T-cell (primary cell): ENCODE data around the gene LRRC61. TPM values are rescaled to one million over a fixed set of nuclear protein-coding genes. Genes with fewer than 3 reads are reported as not detected.

ENCODE experiments used
- ATAC-seq, 4 experiments: fragments of 200-7000 bp in 3 of 4; fragments of 150-1000 bp in 1 of 4; cut with Tn5 transposase; replicated peaks in 1 of 4; 1 replicate in 3 of 4; 2 replicates in 1 of 4; pipeline ENCODE4 v1.10.0; 2021; ENCODE audit warnings: moderate library complexity in 3 of 4, mild to moderate bottlenecking in 2 of 4, moderate number of reproducible peaks in 1 of 4
- CTCF ChIA-PET, 2 donors: fragments of 300-600 bp; sonication (Branson Sonifier 250); formaldehyde crosslinking; loops; one replicate each; lab custom pipeline; 2022; ENCODE audit warnings: antibody characterized with exemption in 2 of 2; lab: Charles Lee
- POLR2A ChIA-PET, 2 donors: fragments of 300-600 bp; sonication (Branson Sonifier 250); formaldehyde crosslinking; loops; one replicate each; lab custom pipeline; 2022; ENCODE audit warnings: antibody characterized with exemption in 2 of 2; lab: Charles Lee
- DNase-seq, 35 experiments: peaks; one replicate each; pipeline versions ENCODE4 v3.0.0 to v3.0.0-alpha.2; 2013 to 2023
- H3K27ac ChIP-seq: one replicate; pipeline ENCODE4 v1.5.1; 2013; ENCODE audit warnings: low read length
- H3K27me3 ChIP-seq, 2 experiments: replicated peaks in 1 of 2; 1 replicate in 1 of 2; 2 replicates in 1 of 2; pipeline versions ENCODE4 v1.6.1 to v1.7.0; 2013; ENCODE audit warnings: low read length in 1 of 2, mixed read lengths in 1 of 2; ENCODE audit not compliant: control insufficient read depth in 2 of 2, insufficient read depth in 2 of 2; ENCODE audit errors: extremely low read depth in 1 of 2
- H3K36me3 ChIP-seq, 2 donors: 1 replicate in 1 of 2; 2 replicates in 1 of 2; pipeline versions ENCODE4 v1.6.1 to v1.7.0; 2013; ENCODE audit warnings: low read length in 1 of 2; ENCODE audit not compliant: control insufficient read depth in 2 of 2, insufficient read depth in 1 of 2; ENCODE audit errors: extremely low read depth in 1 of 2
- H3K4me1 ChIP-seq, 2 experiments: 1 replicate in 1 of 2; 2 replicates in 1 of 2; pipeline versions ENCODE4 v1.6.1 to v1.7.0; 2013; ENCODE audit warnings: low read length in 2 of 2, mixed read lengths in 1 of 2; ENCODE audit not compliant: insufficient read depth in 2 of 2, control insufficient read depth in 1 of 2; ENCODE audit errors: extremely low read depth in 1 of 2
- H3K4me3 ChIP-seq, 2 donors: 1 replicate in 1 of 2; 2 replicates in 1 of 2; pipeline versions ENCODE4 v1.5.1 to v1.7.0; 2013; ENCODE audit warnings: mild to moderate bottlenecking in 2 of 2, low read length in 1 of 2, moderate library complexity in 1 of 2; ENCODE audit not compliant: control insufficient read depth in 1 of 2; ENCODE audit errors: extremely low read depth in 1 of 2
- H3K9me3 ChIP-seq: 2 replicates; pipeline ENCODE4 v1.7.0; 2013
- H3K27ac Mint-ChIP-seq, 2 donors: one replicate each; pipeline ENCODE4 v1.8.0; 2020 to 2021; ENCODE audit warnings: mild to moderate bottlenecking in 2 of 2, mixed read lengths in 2 of 2
- H3K27me3 Mint-ChIP-seq, 2 donors: one replicate each; pipeline ENCODE4 v1.8.0; 2021 to 2022; ENCODE audit warnings: mixed read lengths in 2 of 2
- H3K36me3 Mint-ChIP-seq: one replicate; pipeline ENCODE4 v1.8.0; 2021; ENCODE audit warnings: mixed read lengths
- H3K4me1 Mint-ChIP-seq, 3 donors: one replicate each; pipeline ENCODE4 v1.8.0; 2020 to 2022; ENCODE audit warnings: mixed read lengths in 3 of 3, mild to moderate bottlenecking in 1 of 3
- H3K4me3 Mint-ChIP-seq, 3 donors: one replicate each; pipeline ENCODE4 v1.8.0; 2020 to 2022; ENCODE audit warnings: mild to moderate bottlenecking in 3 of 3, mixed read lengths in 3 of 3, moderate library complexity in 3 of 3
- H3K9me3 Mint-ChIP-seq, 3 donors: one replicate each; pipeline ENCODE4 v1.8.0; 2020 to 2022; ENCODE audit warnings: mixed read lengths in 3 of 3
- WGBS: methylation state at CpG from one replicate; pipeline ENCODE4 v1.1.5; 2013; ENCODE audit warnings: missing lambda C conversion rate; ENCODE audit not compliant: insufficient coverage; 5-methylcytosine and 5-hydroxymethylcytosine counted together
- total RNA-seq, 35 experiments: library from RNA in 6 of 35; stranded (reverse) in 6 of 35; fragments of 120-200 nt in 1 of 35; gene quantifications; one replicate each; pipeline versions ENCODE4 v1.2.1 to v1.2.4 and lab custom pipeline; 2013 to 2026

The LRRC61 gene
- total RNA-seq, 5 donors from 2014 or later (not counting 1 experiment from before 2014, with no cell fraction given), result 8.8 to 21.4 (median 16.6) TPM

DNA sequence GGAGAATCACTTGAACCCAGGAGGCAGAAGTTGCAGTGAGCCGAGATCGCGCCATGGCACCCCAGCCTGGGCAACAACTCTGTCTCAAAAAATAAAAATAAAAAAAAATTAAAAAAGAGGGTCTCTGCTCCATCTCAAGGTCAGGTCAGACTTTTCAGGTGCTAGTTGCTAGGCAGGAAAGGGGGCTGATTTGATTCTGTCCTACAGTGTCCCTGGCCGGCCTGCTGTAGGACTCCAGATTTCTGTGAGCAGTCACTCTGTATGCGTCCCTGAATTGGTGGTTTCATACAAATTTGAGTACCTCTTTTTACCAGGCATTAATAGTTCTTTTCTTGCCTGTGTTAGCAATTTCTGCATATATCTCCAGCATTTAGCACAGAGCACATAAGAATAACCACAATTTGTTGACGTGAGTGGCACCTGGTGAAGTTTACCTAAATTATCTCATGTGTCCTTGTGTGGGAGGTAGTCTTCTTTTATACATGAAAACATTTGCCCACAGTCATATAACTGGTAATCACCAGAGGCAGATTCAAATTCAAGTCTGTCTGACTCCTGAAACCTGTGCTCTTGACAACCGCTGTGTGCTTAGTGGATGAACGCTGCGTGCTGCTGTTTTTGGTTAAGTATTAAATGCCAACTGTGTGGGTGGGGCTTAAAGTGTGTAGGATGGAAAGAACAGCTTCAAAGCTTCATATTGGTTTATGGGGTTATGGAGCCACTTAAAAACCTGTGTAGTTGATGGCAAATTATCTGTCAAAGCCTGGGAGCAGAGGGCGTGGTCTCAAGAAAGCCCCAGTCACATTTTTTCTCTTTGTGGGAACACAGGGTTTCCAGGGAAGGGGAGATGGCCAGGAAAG is 52.7 kb downstream of the LRRC61 start:
- CTCF ChIA-PET, result no interaction called here
- Histone ChIP-seq H3K27me3 (no peaks in the 10 kb centered on the region), H3K36me3 (peaks cover 0 to 3% of the 10 kb centered on the region in 2 donors), H3K9me3 (no peaks in the 10 kb centered on the region), H3K4me3 (no peak overlapping the region), H3K4me1 (peaks cover 9 to 43% of the 10 kb centered on the region in 2 experiments), H3K27ac (no peak overlapping the region)
- peak overlapping the region; percentile 73 to 91 for H3K27ac Mint-ChIP-seq
- H3K9me3 Mint-ChIP-seq, result no peaks in the 10 kb centered on the region
- DNase-seq, result peak in 10 of 35 experiments; percentile 10 to 55 (median 29)
- peaks cover 7% of the 10 kb centered on the region for H3K36me3 Mint-ChIP-seq
- ATAC-seq, result peak in 1 of 4 experiments; percentile 19
- no peaks in the 10 kb centered on the region for H3K27me3 Mint-ChIP-seq
- 18% methylated on average over 3 of the region's 10 CpGs for WGBS
- POLR2A ChIA-PET, result no interaction called here
- peak overlapping the region in 1 of 3 donors; percentile 56 for H3K4me3 Mint-ChIP-seq
- H3K4me1 Mint-ChIP-seq, result peaks cover 57 to 62% (median 60%) of the 10 kb centered on the region in 3 donors

DNA sequence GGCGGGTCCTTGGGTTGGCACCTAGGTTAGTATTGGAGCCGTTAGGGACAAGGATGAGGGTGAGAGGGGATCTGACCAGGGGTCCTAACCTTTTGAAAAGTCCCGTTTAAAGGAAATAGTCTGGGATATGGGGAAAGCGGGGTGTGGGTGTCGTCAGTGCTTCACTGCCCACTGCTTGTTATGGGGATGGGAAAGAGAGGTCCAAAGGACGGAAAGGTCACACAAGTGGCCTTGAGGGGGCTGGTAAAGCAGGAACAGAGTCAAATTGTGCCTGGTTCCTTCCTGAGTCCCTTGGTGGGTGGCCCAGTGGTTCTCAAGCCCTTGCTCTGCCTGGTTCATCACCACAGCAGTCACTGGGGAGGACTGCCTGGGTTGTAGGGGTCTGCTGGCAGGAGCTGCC is 53.4 kb downstream of the LRRC61 start:
- POLR2A ChIA-PET, result no interaction called here
- ATAC-seq (no peak), DNase-seq (no peak)
- Histone ChIP-seq H3K27me3 (no peaks in the 10 kb centered on the region), H3K27ac (no peak overlapping the region), H3K9me3 (no peaks in the 10 kb centered on the region), H3K4me3 (no peak overlapping the region), H3K36me3 (peaks cover 0 to 3% of the 10 kb centered on the region in 2 donors), H3K4me1 (peaks cover 9 to 38% of the 10 kb centered on the region in 2 experiments)
- CTCF ChIA-PET, result interaction anchor here in 1 of 2 donors (1.0 kb wide), 1 partner anchor 28 kb away, joined by 3 read pairs; no protein-coding TSS in a partner anchor
- peak overlapping the region; percentile 73 to 91 for H3K27ac Mint-ChIP-seq
- H3K9me3 Mint-ChIP-seq, result no peaks in the 10 kb centered on the region
- peaks cover 56 to 62% (median 61%) of the 10 kb centered on the region in 3 donors for H3K4me1 Mint-ChIP-seq
- peaks cover 6% of the 10 kb centered on the region for H3K36me3 Mint-ChIP-seq
- 78% methylated on average over 6 of the region's 6 CpGs for WGBS
- H3K4me3 Mint-ChIP-seq, result peak overlapping the region in 1 of 3 donors; percentile 56
- no peaks in the 10 kb centered on the region for H3K27me3 Mint-ChIP-seq

DNA sequence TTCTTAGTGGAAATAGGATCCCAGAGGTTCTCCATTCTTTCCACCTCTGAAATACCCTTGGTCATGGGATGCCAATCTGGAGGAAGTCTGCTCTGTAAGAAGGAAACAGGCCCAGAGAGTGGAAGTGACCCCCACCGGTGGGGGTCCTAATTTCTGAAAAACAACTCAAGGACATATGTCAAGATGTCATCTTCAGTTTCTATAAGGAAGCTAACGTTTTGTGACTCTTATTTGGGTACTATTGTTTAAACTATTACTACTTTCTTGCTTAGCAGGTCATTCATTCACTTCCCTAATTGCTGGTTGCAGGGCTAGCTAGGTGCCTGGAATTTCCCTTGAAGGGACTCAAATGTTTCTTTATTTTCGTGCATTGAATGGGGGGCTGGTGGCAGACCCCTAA is 54.0 kb downstream of the LRRC61 start:
- Histone ChIP-seq H3K4me3 (no peak overlapping the region), H3K27ac (no peak overlapping the region), H3K27me3 (no peaks in the 10 kb centered on the region), H3K9me3 (no peaks in the 10 kb centered on the region), H3K36me3 (peaks cover 0 to 3% of the 10 kb centered on the region in 2 donors), H3K4me1 (peaks cover 9 to 38% of the 10 kb centered on the region in 2 experiments)
- peaks cover 56 to 62% (median 62%) of the 10 kb centered on the region in 3 donors for H3K4me1 Mint-ChIP-seq
- ChIA-PET POLR2A (interaction anchor here in 1 of 2 donors (0.6 kb wide), 1 partner anchor 43 kb away, joined by 4 read pairs; no protein-coding TSS in a partner anchor), CTCF (interaction anchor here in 1 of 2 donors (0.7 to 1.8 kb wide), 4 partner anchors 11 to 27 kb away, joined by 3 to 12 read pairs (median 4); no protein-coding TSS in a partner anchor)
- peaks cover 6% of the 10 kb centered on the region for H3K36me3 Mint-ChIP-seq
- DNase-seq (no peak), ATAC-seq (no peak)
- no CpG with 5 or more reads among the region's 3 CpGs for WGBS
- no peaks in the 10 kb centered on the region for H3K27me3 Mint-ChIP-seq
- peak overlapping the region in 2 of 3 donors; percentile 80 to 84 for H3K4me3 Mint-ChIP-seq
- peak overlapping the region; percentile 83 to 86 for H3K27ac Mint-ChIP-seq
- H3K9me3 Mint-ChIP-seq, result no peaks in the 10 kb centered on the region

DNA sequence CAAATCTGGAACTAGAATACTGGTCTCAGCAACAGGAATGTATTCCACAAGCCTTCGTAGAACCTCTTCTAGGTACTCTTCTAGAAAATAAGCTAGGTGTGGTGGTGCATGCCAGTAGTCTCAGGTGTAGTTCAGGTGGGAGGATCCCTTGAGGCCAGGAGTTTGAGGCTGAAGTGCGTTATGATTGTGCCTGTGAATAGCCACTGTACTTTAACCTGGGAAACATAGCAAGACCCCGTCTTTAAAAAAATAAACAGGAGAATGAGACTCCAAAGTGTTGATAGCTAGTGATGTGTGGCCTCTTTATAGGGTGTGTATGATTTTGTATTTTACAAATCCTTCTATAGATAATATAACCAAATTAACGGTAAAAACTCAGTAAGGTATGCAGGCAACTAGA is 54.5 kb downstream of the LRRC61 start:
- Mint-ChIP-seq H3K9me3 (no peaks in the 10 kb centered on the region), H3K4me3 (peak overlapping the region; percentile 80 to 84 (median 80)), H3K4me1 (peaks cover 54 to 65% (median 63%) of the 10 kb centered on the region in 3 donors), H3K27me3 (no peaks in the 10 kb centered on the region), H3K36me3 (peaks cover 4% of the 10 kb centered on the region), H3K27ac (peak overlapping the region; percentile 83 to 86)
- ChIA-PET POLR2A (interaction anchor here in 1 of 2 donors (0.6 kb wide), 1 partner anchor 43 kb away, joined by 4 read pairs; no protein-coding TSS in a partner anchor), CTCF (interaction anchor here in 1 of 2 donors (0.7 to 1.8 kb wide), 6 partner anchors 9 to 27 kb away, joined by 3 to 12 read pairs (median 4); partner anchors contain the start of gene REPIN1)
- Histone ChIP-seq H3K9me3 (no peaks in the 10 kb centered on the region), H3K27ac (peak overlapping the region; percentile 73), H3K27me3 (no peaks in the 10 kb centered on the region), H3K36me3 (peaks cover 0 to 3% of the 10 kb centered on the region in 2 donors), H3K4me3 (no peak overlapping the region), H3K4me1 (peaks cover 9 to 41% of the 10 kb centered on the region in 2 experiments)
- 100% methylated on average over 1 of the region's 4 CpGs for WGBS
- DNase-seq, result no peak
- ATAC-seq, result no peak

DNA sequence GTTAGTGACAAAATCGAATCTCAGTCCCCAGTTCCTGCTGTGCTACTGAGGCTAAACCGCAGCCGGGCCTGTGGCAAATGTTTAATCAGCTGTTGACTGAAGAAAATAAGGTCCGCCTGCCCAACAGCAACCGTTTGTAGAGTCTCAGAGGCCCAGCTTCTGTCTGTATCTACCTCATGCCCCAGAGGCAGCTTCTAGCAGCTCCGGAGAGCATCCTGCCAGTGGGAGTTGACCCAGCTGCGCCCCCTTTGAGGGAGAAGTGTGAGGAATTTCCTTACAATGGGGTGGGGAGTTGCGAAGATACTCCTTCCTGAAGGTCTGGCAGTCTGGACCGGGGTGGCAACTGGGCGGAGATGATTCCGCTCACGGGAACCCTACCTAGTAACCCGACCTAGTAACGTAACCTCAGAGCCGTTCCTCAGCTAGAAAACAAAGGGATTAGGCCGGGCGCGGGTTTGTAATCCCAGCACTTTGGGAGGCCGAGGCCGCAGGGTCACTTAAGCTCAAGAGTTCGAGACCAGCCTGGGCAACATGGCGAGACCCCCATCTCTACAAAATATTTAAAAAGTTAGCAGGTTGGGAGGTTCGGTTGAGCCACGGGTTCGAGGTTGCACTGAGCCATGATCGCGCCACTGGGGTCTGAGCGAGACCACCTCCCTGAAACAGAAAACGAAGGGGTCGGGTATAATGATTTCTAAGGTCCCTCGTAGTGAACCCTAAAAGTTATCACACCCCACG is 55.1 kb downstream of the LRRC61 start:
- no peaks in the 10 kb centered on the region for H3K36me3 Mint-ChIP-seq
- DNase-seq, result peak in 21 of 35 experiments; percentile 8 to 67 (median 28)
- peak overlapping the region; percentile 83 to 86 for H3K27ac Mint-ChIP-seq
- peak overlapping the region; percentile 80 to 84 (median 80) for H3K4me3 Mint-ChIP-seq
- POLR2A ChIA-PET, result interaction anchor here (0.6 to 0.9 kb wide), 2 partner anchors 11 to 719 kb away, joined by 3 to 4 read pairs; no protein-coding TSS in a partner anchor
- Histone ChIP-seq H3K36me3 (peaks cover 0 to 3% of the 10 kb centered on the region in 2 donors), H3K9me3 (no peaks in the 10 kb centered on the region), H3K27me3 (no peaks in the 10 kb centered on the region), H3K27ac (peak overlapping the region; percentile 73), H3K4me3 (peak overlapping the region; percentile 74 to 90), H3K4me1 (peaks cover 9 to 41% of the 10 kb centered on the region in 2 experiments)
- H3K4me1 Mint-ChIP-seq, result peaks cover 55 to 65% (median 65%) of the 10 kb centered on the region in 3 donors
- WGBS, result 3% methylated on average over 21 of the region's 32 CpGs
- ATAC-seq, result no peak
- no peaks in the 10 kb centered on the region for H3K27me3 Mint-ChIP-seq
- CTCF ChIA-PET, result interaction anchor here in 1 of 2 donors (0.9 to 1.8 kb wide), 4 partner anchors 9 to 22 kb away, joined by 3 to 12 read pairs (median 5); partner anchors contain the start of gene REPIN1
- no peaks in the 10 kb centered on the region for H3K9me3 Mint-ChIP-seq
